ENCODE data around the gene TTLL3.

The TTLL3 gene

DNA sequence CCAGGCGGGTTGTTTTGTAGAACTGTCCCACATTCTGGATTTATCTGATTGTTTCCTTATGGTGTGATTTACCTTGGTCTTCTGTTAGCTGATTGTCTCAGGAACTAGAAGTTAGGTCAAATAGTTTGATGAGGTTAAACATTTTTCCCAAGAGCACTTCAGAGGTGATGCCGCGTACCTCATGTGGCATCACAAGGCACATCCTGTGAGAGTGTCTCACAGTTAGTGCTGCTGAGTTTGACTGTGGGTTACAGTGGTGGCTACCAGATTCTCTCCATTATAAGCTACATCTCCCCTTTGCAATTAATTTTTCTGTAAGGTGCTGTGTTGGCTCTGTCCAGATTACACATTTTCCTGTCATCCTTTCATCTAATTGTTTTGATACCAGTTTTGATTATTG lies 21.2 kb downstream of the TTLL3 start:
- in situ Hi-C loops (cut with HindIII; ENCODE audit: low sequenced_read_pairs): no loop called here
- no peak for DNase-seq (ENCODE audit: low read depth)
- TF ChIP-seq, protein P1, sequence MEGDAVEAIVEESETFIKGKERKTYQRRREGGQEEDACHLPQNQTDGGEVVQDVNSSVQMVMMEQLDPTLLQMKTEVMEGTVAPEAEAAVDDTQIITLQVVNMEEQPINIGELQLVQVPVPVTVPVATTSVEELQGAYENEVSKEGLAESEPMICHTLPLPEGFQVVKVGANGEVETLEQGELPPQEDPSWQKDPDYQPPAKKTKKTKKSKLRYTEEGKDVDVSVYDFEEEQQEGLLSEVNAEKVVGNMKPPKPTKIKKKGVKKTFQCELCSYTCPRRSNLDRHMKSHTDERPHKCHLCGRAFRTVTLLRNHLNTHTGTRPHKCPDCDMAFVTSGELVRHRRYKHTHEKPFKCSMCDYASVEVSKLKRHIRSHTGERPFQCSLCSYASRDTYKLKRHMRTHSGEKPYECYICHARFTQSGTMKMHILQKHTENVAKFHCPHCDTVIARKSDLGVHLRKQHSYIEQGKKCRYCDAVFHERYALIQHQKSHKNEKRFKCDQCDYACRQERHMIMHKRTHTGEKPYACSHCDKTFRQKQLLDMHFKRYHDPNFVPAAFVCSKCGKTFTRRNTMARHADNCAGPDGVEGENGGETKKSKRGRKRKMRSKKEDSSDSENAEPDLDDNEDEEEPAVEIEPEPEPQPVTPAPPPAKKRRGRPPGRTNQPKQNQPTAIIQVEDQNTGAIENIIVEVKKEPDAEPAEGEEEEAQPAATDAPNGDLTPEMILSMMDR (IDR thresholded peaks at IDR 0.05; ENCODE audit: low read depth, low read length, missing control alignments): no peak
- no peak overlapping the region for H3K4me3 ChIP-seq (ENCODE audit: low read depth, low read length)

DNA sequence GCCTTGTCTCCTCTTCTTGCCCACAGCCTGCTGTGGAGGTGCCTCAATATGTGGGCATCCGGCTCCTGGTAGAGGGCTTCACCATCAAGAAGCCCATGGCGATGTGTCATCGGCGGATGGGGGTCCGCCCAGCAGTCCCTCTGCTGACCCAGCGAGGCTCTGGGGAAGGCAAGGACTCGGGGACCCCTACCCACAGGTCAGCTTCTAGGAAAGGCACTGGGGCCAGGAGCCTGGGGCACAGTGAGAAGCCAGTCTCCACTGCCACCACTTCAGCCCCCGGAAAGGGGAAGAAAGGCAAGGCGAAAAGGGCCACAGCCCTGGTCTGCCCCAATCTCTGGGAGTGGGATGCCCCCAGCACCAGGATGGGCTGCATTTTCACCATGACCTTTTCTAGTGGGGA lies 23.0 kb downstream of the TTLL3 start:
- H3K4me3 ChIP-seq (ENCODE audit: low read depth, low read length): no peak overlapping the region
- in situ Hi-C loops (cut with HindIII; ENCODE audit: low sequenced_read_pairs): no loop called here
- TF ChIP-seq, protein P1 (IDR thresholded peaks at IDR 0.05; ENCODE audit: low read depth, low read length, missing control alignments): no peak
- no peak for DNase-seq (ENCODE audit: low read depth)

DNA sequence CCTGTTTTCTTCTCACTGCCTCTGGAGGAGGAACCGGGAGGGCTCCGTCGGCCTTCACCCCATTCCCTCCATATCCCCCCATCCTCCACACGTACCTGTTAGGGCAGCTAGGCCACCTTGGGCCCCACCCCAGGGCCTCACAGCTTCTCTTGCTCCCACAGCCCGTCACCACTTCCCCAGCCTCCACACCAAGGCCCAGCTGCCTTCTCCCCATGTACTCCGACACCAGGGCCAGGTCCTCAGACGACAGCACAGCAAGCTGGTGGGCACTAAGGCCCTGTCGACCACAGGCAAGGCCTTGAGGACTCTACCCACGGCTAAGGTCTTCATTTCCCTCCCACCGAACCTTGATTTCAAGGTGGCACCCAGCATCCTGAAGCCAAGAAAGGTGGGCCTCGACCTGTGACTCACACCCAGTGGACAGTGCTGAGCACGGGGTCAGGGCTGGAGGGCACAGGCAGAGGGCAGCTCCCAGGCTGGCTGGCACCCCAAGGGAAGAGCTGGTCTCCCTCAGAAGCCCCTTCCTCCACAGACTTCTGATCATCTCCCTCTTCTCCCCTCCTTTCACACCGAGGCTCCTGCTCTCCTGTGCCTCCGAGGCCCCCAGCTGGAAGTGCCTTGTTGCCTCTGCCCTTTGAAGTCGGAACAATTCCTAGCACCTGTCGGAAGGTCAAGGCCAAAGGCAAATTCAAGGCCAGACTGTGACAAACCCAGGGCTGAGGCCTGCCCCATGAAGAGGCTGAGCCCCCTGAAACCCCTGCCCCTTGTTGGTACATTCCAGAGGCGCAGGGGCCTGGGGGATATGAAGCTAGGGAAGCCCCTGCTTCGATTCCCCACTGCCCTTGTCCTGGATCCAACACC lies 24.7 kb downstream of the TTLL3 start:
- TF ChIP-seq, protein P1 (IDR thresholded peaks at IDR 0.05; ENCODE audit: low read depth, low read length, missing control alignments): no peak
- DNase-seq (ENCODE audit: low read depth): no peak
- no peak overlapping the region for H3K4me3 ChIP-seq (ENCODE audit: low read depth, low read length)
- in situ Hi-C loops (cut with HindIII; ENCODE audit: low sequenced_read_pairs): no loop called here

DNA sequence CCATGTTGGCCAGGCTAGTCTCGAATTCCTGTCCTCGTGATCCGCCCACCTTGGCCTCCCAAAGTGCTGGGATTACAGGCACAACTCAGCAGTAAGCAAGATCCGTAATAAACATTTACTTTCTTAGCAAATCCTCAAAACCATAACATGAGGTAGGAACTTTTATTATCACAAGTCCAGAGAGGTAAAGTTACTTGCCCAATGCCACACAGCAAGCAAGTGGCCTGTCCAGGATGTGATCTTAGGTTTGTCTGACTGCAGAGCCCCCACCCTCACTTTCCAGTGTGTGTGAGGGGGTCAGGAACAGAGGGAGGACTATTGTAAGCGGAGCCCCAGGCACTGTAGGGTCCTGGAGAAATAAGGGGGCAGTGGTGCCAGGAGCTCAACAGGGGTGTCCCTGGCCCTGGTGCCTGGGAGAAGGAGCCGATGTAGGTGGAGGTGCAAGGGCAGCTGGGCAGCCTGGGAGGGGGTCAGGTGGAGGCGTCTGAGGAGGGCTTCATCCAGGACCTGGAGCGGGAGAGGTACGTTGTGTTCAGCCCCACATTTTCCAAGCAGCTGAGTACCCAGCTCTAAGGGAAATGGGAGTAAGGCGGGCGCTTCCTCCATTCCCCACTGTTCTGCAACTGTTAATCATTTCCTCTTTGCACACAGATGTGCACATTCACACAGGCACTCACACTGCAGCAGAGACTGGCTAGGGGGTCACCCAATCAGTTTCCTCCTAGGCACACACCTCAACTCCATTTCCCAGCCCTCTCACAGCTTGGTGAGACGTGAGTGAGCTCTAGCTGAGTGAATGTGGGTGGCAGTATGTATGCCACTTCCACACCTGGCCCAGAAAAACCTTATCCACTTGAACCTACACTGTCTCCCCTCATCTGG lies 27.9 kb downstream of the TTLL3 start:
- DNase-seq (ENCODE audit: low read depth): no peak
- H3K4me3 ChIP-seq (ENCODE audit: low read depth, low read length): no peak overlapping the region
- in situ Hi-C loops (cut with HindIII; ENCODE audit: low sequenced_read_pairs): no loop called here
- TF ChIP-seq, protein P1 (IDR thresholded peaks at IDR 0.05; ENCODE audit: low read depth, low read length, missing control alignments): no peak

DNA sequence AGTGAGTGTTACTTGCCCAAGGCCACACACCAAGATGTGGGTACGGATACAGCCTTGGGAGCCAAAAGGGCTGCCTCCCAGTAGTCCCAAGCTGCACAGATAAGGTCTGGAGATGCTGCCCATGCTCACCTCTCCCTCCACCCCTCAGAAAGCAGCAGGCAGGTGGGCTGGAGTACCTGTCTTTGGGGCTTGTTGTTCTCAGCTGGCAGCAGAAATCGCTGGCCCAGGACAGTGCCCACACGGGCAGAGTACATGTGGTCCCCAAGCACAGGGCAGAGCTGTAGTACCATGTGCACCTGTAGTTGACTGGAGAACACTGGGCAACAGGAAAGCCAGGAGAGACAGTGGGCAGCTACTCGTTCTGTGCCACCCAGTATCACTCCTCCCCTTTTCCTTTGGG lies 28.8 kb downstream of the TTLL3 start:
- no peak overlapping the region for H3K4me3 ChIP-seq (ENCODE audit: low read depth, low read length)
- TF ChIP-seq, protein P1 (IDR thresholded peaks at IDR 0.05; ENCODE audit: low read depth, low read length, missing control alignments): no peak
- DNase-seq (ENCODE audit: low read depth): no peak
- in situ Hi-C loops (cut with HindIII; ENCODE audit: low sequenced_read_pairs): no loop called here

DNA sequence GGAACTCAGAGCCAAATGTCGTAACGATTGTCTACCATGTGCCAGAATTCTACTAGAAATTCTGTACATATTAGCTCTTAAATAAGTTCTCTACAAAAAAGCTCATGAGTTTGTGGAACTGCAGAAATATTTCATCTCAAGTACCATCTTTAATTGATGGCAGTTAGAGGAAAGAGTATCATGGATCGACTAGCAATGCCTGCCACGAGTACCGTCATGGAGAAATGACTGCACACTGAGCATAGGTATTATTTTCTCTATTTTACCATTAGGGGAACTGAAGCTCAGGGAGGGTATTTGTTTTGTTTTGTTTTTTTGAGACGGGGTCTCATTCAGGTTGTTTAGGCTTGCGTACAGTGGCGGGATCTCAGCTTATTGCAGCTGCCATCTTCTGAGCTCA lies 31.0 kb downstream of the TTLL3 start:
- in situ Hi-C loops (cut with HindIII; ENCODE audit: low sequenced_read_pairs): no loop called here
- TF ChIP-seq, protein P1 (IDR thresholded peaks at IDR 0.05; ENCODE audit: low read depth, low read length, missing control alignments): no peak
- H3K4me3 ChIP-seq (ENCODE audit: low read depth, low read length): no peak overlapping the region

More for the DNA sequence above, 31.0 kb downstream of the TTLL3 start:
- DNase-seq (ENCODE audit: low read depth): no peak

All from astrocyte of the cerebellum (primary cell).